Panc1 (cell line): ENCODE measurements around the gene RRP1. TPM values are rescaled to one million over a fixed set of nuclear protein-coding genes. Genes with fewer than 3 reads are reported as not detected.

ENCODE experiments used
- ATAC-seq: fragments of 200-7000 bp; cut with Tn5 transposase; 2 replicates; pipeline ENCODE4 v1.9.1; 2020; ENCODE audit warnings: mild to moderate bottlenecking, moderate library complexity
- BruUV-seq: library from RNA; stranded (reverse); fragments of 400-500 nt; replicated peaks from 2 replicates; lab custom pipeline; 2021; lab: Mats Ljungman, UMichigan
- CTCF ChIA-PET: fragments of 300-600 bp; sonication (Branson Sonifier 250); formaldehyde crosslinking; loops from one replicate; lab custom pipeline; 2022; ENCODE audit warnings: antibody characterized with exemption; lab: Charles Lee
- POLR2A ChIA-PET: fragments of 300-600 bp; sonication (Branson Sonifier 250); formaldehyde crosslinking; loops from one replicate; lab custom pipeline; 2022; ENCODE audit warnings: antibody characterized with exemption; lab: Charles Lee
- DNase-seq: peaks from one replicate; pipeline ENCODE4 v3.0.0-alpha.2; 2010; ENCODE audit warnings: low read depth, low spot score
- H3K27ac ChIP-seq: 2 replicates; pipeline ENCODE4 v1.5.1; 2011; ENCODE audit warnings: mild to moderate bottlenecking, low read length, inconsistent platforms
- H3K27me3 ChIP-seq: fragments of 200-500 bp; sonication (Bioruptor generic); 2 replicates; pipeline ENCODE4 v1.6.0; 2014; ENCODE audit warnings: low read length, inconsistent platforms; ENCODE audit not compliant: control insufficient read depth, insufficient read depth
- H3K36me3 ChIP-seq: fragments of 200-500 bp; sonication (Bioruptor generic); 2 replicates; pipeline ENCODE4 v1.5.1; 2014; ENCODE audit warnings: inconsistent platforms, mild to moderate bottlenecking, low read length, moderate library complexity; ENCODE audit not compliant: control insufficient read depth, insufficient read depth
- H3K4me1 ChIP-seq: 2 replicates; pipeline ENCODE4 v1.5.1; 2011; ENCODE audit warnings: inconsistent platforms, mild to moderate bottlenecking, low read length, moderate library complexity; ENCODE audit not compliant: control insufficient read depth, insufficient read depth
- H3K4me3 ChIP-seq, 2 experiments: 2 replicates each; pipeline ENCODE4 v1.5.1; 2011 to 2012; ENCODE audit warnings: low read depth in 2 of 2, low read length in 2 of 2, mild to moderate bottlenecking in 2 of 2, inconsistent platforms in 1 of 2, moderate library complexity in 1 of 2
- H3K9me3 ChIP-seq: fragments of 200-500 bp; sonication (Bioruptor generic); 2 replicates; pipeline ENCODE4 v1.5.1; 2014; ENCODE audit warnings: low read depth, mild to moderate bottlenecking, inconsistent platforms, low read length, moderate library complexity; ENCODE audit not compliant: control insufficient read depth, insufficient read depth
- POLR2AphosphoS5 ChIP-seq: IDR thresholded peaks from 2 replicates; pipeline ENCODE4 v1.6.1; 2012; ENCODE audit warnings: mild to moderate bottlenecking, low read depth, low read length, moderate library complexity
- SIN3A ChIP-seq: IDR thresholded peaks from 2 replicates; pipeline ENCODE4 v1.6.1; 2012; ENCODE audit warnings: low read depth, mild to moderate bottlenecking, low read length, moderate library complexity, borderline replicate concordance; ENCODE audit not compliant: insufficient read depth
- TCF7L2 ChIP-seq: IDR thresholded peaks from 2 replicates; pipeline ENCODE4 v1.6.1; 2011; ENCODE audit warnings: mild to moderate bottlenecking, low read depth, low read length, inconsistent platforms
- in situ Hi-C: cut with HindIII; loops from 2 replicates; pipeline ENCODE4 v1.10.0; 2016; ENCODE audit warnings: low sequenced_read_pairs, low pct_unique_long_range_greater_than_20kb
- intact Hi-C: fragments of 100-400 bp; cut with micrococcal nuclease; formaldehyde crosslinking; loops from one replicate; pipeline ENCODE4 v1.10.0; 2022; ENCODE audit not compliant: unreplicated experiment
- total RNA-seq: library from RNA; stranded (reverse); gene quantifications from one replicate; pipeline ENCODE4 v1.2.1, GENCODE V29; 2021; ENCODE audit not compliant: unreplicated experiment
- TF ChIP-seq, protein P1 (sequence below), 2 experiments: IDR thresholded peaks; 2 replicates each; pipeline ENCODE4 v1.6.1; 2011 to 2012; ENCODE audit warnings: low read depth in 2 of 2, control low read depth in 1 of 2, low read length in 1 of 2, mild to moderate bottlenecking in 1 of 2, moderate library complexity in 1 of 2; ENCODE audit not compliant: insufficient read depth in 1 of 2
- TF ChIP-seq, protein P2 (sequence below): fragments of 450-650 bp; IDR thresholded peaks from 2 replicates; pipeline ENCODE4 v1.5.1; 2017; ENCODE audit warnings: mild to moderate bottlenecking

RRP1 gene
- total RNA-seq, 1 experiment from 2014 or later, result 41.8 TPM

DNA sequence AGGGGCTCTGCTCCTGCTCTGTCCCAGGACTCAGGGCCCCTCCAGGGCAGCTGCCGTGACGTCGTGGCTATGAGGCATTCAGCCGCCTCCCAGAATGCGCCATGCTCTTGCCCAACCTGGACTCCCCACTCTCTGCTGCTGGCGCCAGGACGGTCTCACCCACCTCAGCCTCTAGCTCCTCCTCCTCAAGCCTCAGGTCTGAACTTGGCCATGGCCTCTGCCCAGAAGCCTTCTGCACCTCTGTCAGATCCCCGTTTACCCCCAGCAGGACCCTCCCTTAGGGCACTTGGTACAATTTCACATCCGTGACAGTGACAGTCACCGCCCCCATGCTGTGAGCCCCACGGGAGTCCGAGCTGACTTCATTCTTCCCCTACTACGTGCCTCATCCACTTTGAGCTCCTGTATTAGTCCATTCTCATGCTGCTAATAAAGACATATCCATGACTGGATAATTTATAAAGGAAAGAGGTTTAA is 18.1 kb upstream of the RRP1 start:
- Histone ChIP-seq H3K4me1 (peaks cover 22% of the 10 kb centered on the region), H3K9me3 (no peaks in the 10 kb centered on the region), H3K36me3 (peaks cover 2% of the 10 kb centered on the region; the same call in 1 of the 2 replicates), H3K27me3 (no peaks in the 10 kb centered on the region), H3K4me3 (no peak overlapping the region), H3K27ac (no peak overlapping the region)
- BruUV-seq, result no TSS peak
- DNase-seq (no peak), ATAC-seq (no peak)
- in situ Hi-C loops (no loop called here), intact Hi-C loops (no loop called here)
- POLR2A ChIA-PET, result interaction anchor here (0.8 kb wide), 1 partner anchor 12 kb away, joined by 3 read pairs; no protein-coding TSS in a partner anchor
- CTCF ChIA-PET, result interaction anchor here (0.5 kb wide), 1 partner anchor 35 kb away, joined by 8 read pairs; no protein-coding TSS in a partner anchor
- no peak for TF ChIP-seq SIN3A
- TF ChIP-seq, protein P1, sequence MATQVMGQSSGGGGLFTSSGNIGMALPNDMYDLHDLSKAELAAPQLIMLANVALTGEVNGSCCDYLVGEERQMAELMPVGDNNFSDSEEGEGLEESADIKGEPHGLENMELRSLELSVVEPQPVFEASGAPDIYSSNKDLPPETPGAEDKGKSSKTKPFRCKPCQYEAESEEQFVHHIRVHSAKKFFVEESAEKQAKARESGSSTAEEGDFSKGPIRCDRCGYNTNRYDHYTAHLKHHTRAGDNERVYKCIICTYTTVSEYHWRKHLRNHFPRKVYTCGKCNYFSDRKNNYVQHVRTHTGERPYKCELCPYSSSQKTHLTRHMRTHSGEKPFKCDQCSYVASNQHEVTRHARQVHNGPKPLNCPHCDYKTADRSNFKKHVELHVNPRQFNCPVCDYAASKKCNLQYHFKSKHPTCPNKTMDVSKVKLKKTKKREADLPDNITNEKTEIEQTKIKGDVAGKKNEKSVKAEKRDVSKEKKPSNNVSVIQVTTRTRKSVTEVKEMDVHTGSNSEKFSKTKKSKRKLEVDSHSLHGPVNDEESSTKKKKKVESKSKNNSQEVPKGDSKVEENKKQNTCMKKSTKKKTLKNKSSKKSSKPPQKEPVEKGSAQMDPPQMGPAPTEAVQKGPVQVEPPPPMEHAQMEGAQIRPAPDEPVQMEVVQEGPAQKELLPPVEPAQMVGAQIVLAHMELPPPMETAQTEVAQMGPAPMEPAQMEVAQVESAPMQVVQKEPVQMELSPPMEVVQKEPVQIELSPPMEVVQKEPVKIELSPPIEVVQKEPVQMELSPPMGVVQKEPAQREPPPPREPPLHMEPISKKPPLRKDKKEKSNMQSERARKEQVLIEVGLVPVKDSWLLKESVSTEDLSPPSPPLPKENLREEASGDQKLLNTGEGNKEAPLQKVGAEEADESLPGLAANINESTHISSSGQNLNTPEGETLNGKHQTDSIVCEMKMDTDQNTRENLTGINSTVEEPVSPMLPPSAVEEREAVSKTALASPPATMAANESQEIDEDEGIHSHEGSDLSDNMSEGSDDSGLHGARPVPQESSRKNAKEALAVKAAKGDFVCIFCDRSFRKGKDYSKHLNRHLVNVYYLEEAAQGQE (IDR thresholded peaks at IDR 0.05; ENCODE audit: insufficient read depth in 1 of 2, low read depth in 2 of 2, low read length in 1 of 2), result no peak

DNA sequence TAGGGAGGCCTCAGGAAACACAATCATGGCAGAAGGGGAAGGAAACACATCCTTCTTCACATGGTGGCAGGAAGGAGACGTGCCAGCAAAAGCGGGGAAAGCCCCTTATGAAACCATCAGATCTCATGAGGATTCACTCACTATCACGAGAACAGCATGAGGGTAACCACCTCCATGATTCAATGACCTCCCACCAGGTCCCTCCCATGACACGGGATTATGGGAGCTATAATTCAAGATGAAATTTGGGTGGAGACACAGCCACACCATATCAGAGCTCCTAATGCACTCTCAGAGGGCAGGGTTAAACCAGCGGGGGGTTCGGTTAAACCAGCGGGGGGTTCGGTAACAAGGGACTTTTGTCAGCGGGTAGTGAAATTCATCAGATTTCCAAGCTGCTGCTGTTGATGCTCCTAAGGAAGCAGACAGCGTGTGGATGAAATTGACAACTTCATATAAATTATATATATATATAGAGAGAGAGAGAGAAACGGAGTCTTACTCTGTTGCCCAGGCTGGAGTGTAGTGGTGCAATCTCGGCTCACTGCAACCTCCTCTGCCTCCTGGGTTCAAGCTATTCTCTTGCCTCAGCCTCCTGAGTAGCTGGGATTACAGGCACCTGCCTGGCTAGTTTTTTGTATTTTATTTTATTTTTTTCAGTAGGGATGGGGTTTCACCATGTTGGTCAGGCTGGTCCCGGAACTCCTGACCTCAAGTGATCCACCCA is 17.5 kb upstream of the RRP1 start:
- no peaks in the 10 kb centered on the region for H3K9me3 ChIP-seq
- H3K36me3 ChIP-seq, result peaks cover 2% of the 10 kb centered on the region; the same call in 1 of the 2 replicates
- no peak overlapping the region for H3K27ac ChIP-seq
- POLR2A ChIA-PET, result interaction anchor here (0.8 to 1.0 kb wide), 2 partner anchors 11 to 13 kb away, joined by 3 to 5 read pairs; no protein-coding TSS in a partner anchor
- H3K4me1 ChIP-seq, result peaks cover 22% of the 10 kb centered on the region
- in situ Hi-C loops, result no loop called here
- DNase-seq (no peak), ATAC-seq (no peak)
- BruUV-seq, result no TSS peak
- intact Hi-C loops, result no loop called here
- no peak overlapping the region for H3K4me3 ChIP-seq
- CTCF ChIA-PET, result interaction anchor here (0.5 kb wide), 1 partner anchor 36 kb away, joined by 8 read pairs; no protein-coding TSS in a partner anchor
- H3K27me3 ChIP-seq, result no peaks in the 10 kb centered on the region
- TF ChIP-seq SIN3A, result no peak
- TF ChIP-seq TCF7L2, result no peak
- TF ChIP-seq, protein P2, sequence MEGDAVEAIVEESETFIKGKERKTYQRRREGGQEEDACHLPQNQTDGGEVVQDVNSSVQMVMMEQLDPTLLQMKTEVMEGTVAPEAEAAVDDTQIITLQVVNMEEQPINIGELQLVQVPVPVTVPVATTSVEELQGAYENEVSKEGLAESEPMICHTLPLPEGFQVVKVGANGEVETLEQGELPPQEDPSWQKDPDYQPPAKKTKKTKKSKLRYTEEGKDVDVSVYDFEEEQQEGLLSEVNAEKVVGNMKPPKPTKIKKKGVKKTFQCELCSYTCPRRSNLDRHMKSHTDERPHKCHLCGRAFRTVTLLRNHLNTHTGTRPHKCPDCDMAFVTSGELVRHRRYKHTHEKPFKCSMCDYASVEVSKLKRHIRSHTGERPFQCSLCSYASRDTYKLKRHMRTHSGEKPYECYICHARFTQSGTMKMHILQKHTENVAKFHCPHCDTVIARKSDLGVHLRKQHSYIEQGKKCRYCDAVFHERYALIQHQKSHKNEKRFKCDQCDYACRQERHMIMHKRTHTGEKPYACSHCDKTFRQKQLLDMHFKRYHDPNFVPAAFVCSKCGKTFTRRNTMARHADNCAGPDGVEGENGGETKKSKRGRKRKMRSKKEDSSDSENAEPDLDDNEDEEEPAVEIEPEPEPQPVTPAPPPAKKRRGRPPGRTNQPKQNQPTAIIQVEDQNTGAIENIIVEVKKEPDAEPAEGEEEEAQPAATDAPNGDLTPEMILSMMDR, result no peak
- TF ChIP-seq, protein P1 (IDR thresholded peaks at IDR 0.05; ENCODE audit: insufficient read depth in 1 of 2, low read depth in 2 of 2, low read length in 1 of 2), result no peak
- TF ChIP-seq POLR2AphosphoS5, result no peak
